Stimulated activated CD8-positive, alpha-beta memory T cell treated with anti-CD3 and anti-CD28 coated beads, Interleukin-7, amount 100 ng/mL, for 48 hours (primary cell): Measurements from ENCODE around the gene HDAC7.

Experiments
- DNase-seq, 2 donors: peaks; one replicate each; pipeline ENCODE4 v3.0.0-alpha.2; 2020; ENCODE audit warnings: low read depth in 1 of 2; ENCODE audit errors: extremely low read depth in 1 of 2

The HDAC7 gene

DNA sequence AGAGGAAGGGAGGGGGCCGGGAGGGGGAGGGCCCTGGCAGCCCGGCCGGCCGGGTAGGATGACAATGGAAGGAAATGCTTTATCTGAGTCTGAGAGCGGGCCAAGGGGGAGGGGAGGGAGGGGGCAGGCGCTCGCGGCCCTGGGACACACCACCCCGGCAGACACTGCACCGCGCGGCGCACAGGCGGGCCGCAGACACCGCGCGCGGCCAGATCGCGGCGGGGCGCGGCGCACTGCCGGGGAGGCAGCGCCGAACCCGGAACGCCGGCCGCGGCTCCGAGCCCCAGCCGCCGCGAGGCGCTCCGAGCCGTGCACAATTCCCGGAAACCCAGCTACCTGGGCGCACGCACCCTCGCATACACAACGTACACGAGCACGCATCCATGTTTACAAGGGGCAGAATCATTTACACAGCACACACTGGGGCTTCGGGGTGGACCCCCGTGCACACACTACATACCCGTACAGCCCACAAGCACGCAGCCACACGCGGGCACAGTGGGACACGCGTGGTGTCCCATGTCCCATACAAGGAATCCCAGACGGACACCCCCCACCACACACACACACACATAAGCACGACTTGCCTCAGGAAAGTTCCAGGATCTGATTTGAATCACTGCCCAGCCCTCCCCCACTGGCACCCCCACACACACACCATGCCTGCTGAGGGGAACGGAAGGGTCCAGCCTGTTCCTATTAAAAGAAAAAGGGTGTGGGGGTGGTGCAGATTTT lies at the start of gene HDAC7:
Gene HDAC7 (minus strand): TSS at position 8 of the 735 bp plus-strand sequence. CDS start 118 bp downstream, outside the sequence.
- no peak for DNase-seq

DNA sequence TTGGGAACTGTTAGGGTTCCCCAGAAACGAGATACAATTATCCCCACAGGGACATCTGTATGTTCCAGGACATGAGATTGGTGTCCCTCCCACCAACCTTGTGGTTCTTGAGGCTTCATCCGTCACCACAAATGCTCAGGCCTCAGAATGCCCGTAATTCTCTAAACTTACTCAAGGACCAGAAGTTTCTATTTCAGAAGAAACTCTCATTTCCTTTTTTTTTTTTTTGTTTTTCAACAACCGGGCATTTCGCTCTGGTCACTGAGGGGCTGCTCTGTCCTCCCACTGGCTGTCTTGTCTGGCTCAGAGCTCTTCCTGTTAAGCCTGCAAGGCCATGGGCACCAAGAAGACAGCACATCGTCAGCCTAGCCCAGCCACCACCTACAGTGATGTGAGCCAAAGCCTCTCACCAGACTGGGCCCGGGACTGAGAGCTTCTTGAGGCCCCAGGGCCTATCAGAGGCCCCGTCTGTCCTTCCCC lies 48.9 kb upstream of the HDAC7 start:
- no peak for DNase-seq

DNA sequence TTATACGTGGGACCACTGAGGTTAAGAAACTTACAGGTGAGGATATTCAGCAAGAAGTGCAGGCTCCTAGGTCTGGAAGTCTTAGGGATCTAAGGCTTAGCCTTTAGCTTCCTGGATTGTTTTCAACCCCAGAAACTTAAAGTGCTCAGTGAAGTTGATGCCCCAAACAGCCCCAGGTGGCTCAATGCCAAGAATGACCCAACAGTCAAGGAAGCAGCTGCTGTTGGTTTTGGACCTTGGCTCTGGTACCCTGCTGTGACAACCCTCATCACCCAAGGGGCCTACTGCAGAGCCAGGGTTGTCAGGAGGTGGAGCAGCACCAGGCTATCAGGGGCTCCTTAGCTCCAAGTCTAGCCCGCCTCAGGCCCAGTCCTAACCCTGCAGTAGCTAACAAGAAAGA lies 48.3 kb upstream of the HDAC7 start:
- DNase-seq: no peak

DNA sequence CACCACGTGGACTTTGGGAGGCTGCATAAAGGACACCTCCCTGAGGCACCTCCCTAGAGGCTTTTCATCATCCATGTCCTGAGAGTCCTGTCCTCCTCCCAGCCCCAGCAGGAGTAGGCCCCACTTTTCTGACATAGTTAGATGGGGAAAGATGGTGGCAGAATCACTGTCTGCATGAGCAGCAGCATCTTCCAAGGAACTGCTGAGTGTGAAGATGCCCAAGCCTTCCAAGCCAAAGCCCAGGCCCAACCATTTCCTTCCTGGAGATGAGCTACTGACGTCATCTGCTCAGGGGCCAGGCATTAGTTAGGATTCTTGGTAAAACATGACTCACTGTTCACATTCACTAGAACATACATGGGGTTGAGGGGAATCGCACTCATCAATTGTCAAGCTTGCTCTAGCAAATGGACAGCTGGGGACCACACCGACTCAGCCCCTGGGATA lies 47.8 kb upstream of the HDAC7 start:
- peak in 1 of 2 donors; percentile 75 for DNase-seq

DNA sequence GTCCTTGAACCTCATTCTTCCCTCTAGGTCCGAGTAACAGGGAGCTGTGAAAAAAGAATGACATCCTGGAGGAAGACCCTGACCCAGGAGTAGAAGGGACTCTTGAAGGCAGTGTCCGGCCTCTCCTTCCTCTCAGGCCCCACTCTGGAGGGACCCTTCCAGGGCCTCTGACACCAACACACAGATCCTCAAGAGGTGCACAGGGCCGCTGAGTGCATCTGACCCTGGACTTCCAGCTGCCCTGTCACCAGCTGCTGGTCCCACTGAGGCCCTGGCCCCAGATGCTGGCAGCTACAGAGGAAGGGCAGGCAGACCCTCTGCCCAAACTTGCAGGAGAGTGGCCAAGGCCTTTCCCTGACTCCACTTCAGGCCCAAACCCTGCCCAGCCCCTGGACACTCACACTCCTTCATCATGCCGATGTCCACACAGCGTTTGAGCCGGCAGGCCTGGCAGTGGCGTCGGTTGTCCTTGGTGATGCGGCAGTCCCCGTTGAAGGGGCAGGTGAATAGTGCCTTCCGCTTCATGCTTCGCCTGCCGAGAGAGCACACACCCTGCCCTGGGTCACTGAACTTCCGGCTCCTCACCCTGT lies 45.0 kb upstream of the HDAC7 start:
- DNase-seq: no peak

DNA sequence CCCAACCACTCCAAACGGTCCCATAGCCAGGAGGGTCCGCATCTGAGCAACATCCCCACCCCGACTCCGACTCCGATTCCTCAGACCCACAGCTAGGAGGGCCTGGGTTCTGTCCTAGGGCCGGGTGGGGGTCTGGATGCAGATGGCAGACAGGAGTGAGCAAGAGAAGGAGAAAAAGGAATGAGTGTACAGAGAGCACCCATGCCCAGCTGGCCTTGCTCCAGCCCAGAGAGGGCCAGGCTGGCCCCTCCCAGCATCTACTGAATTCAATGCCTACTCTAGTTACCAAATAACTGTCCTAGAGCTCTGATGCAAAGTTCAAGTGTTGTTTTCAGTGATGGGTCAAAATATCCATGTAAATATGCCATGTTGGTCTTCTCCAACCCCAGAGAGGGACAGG lies 44.3 kb upstream of the HDAC7 start:
- no peak for DNase-seq

DNA sequence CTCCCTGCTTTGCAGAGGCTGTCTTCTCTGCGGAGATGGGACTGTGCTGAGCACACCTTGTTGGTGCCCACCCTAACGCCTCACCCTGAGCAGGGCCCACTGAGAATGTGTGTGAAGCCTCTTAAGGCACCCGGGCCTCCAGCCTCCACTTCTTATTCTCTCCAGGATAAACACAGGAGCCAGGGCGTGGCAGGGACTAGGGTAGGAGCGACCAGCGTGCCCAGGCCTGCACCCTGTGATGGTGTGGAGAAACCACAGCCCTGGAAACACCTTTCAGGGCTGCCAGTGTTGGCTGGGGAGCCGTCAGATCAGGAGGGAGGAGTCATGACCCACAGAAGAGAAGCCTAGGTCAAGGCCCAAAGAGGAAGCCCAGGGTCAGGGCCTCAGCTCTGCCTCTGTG lies 43.8 kb upstream of the HDAC7 start:
- no peak for DNase-seq

DNA sequence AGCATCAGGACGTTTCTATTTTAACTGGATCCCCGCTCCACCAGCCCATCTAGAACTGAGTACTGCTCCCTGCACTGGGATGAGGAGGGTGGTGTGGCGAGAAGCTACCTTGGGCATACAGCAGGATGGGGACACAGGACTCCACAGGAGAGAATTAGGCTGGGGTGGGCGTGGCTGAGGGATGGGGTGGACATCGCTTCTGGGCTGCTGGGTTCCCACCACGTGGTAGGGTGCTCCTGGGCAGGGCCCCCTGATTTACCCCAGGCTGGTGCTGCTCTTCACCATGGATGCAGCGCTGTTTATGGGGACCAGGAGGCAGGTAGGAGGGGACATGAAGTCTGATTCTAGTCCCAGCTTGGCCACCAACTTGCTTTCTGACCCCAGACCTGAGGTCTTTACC lies 43.2 kb upstream of the HDAC7 start:
- no peak for DNase-seq

DNA sequence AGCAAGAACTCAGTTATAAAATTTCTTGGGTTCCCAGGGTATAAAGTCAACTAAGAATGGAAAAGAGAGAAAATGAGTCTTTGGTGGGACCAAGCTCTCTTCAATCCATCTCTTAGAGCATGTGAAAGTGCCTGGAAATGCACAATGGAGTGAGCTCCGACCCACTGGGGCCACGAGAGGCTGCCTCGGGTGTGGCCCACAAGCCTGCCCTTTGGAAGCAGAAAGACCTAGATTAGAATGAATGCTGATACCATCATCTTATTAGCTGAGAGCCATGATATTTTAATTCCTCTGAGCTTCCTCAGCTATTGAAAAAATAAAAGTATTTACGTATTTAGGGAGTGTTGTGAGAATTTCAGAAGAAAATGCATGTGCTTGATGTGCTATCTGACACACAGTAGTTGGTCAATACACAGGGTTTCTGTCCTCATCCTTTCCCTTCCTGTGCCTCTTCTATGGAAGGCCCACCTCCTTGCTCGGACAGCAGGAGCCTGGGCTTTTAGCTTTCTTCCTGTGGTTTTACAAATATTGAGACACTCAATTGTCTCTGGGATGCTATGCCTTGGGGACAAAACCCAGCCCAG lies 42.6 kb upstream of the HDAC7 start:
- no peak for DNase-seq

DNA sequence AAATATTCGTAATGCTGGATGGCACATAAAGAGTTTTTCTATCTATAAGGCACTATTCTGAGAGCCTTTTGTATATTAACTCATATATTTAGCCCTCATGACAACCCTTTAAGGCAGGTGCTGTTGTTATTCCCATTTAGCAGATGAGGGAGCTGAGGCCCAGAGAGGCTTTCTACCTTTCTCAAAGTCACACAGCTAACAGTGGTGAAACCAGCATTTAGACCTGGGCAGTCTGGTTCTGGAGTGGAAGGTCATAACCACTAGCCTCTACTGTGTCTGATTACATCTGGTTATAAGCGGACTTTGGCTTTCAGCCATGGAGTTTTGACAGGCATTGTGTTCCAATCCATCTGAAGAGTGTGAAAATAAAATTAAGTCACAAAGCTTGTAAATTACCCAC lies 41.2 kb upstream of the HDAC7 start:
- no peak for DNase-seq

DNA sequence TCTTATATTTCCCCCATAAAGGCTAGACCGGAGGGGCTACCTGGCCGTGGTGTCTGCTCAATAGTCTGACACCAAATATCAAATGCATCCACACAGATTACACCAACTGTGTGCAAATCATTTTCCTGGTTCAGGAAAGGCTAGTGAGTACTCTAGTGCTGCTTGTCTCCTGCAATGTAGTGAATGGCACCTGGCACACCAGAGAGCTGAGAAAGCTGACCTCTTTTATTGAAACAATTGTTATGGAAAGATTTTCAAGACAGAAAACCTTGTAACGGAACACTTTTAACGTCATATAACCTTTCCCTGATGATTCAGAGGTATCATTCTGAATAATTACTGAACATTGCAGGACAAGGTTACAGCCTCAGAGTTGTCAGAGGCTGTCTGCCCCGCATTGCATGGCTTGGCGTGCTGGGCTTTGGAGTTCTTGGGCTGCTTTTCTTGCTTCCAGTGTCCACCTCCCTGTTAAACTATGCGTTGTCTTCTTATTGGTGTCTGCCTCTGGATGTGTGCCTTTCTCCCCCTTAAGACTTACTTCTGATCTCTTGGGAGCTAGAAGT lies 40.7 kb upstream of the HDAC7 start:
- DNase-seq: no peak

DNA sequence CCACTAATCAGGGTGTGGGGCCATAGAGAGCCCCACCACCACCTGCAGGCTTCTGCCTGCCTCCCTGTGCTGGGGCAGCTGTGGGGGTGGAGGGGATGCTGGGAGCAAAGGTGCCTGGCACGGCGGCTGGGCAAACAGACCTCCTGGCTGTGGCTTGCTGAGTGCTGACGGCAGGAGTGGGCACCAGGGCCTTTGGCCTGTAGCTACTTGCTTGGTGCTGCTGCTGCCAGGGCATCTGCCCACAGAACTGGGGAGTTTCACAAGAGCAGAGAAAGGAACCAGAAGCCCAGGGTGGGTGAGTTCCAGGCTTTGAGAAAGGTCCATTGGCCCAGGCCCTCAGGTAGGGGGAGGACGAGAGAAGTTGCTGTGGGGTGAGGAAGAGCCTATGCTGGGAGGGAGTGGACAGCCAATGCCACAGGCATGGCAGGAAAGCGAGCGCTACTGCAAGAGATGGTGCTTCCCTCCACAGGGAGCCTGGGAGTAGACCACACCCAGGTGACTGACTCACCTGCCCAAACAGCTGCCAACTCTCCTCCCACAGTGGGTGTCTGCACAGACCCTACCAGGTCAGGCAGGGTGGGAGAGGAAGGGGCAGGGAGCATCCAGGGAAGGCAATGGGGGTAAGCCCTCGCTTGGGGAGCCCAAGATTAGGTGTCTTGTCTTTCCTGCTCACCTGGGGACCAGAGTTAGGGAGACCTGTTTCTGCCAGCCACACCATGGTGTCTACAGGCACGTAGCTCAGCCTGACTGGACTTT lies 39.0 kb upstream of the HDAC7 start:
- no peak for DNase-seq

DNA sequence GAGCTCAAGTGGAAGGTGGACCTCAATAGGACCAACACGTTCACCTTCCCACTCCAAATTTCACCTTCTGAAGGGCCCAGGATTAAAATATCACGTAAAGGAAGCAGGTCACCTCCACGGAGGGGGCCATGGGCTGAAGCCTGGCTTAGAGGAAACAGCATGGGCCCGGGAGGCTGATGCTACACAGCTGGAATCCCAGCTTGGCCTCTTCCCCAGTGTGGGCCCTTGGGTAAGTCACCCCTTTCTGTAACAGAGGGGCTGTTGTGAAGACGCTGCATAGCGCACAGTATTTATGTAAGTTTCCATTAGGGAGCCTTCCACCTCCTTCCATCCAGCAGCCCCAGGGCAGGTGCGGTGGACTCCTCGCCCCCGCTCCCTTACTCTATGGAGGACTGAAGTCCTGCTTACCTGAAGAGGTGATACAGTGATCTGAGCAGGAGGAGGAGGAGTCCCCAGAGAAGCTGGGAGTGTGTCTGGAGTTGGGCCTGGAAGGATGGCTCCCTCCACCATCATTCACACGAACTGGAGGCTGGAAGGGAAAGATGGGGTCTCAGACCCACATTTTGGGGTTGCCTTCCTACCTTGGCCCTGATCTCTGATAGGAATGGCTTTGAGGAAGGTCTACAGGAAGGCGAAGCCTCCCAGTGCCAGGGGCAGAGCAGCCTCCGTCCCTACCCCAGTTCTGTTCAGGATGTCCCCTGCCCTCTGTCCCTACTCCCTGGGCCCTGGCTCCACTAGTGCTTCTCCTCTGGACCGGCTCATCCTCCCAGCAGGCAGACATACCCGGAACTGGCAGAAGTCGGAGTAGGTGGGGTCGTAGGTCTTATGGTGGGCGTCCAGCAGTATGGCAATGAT lies 37.2 kb upstream of the HDAC7 start:
- no peak for DNase-seq

DNA sequence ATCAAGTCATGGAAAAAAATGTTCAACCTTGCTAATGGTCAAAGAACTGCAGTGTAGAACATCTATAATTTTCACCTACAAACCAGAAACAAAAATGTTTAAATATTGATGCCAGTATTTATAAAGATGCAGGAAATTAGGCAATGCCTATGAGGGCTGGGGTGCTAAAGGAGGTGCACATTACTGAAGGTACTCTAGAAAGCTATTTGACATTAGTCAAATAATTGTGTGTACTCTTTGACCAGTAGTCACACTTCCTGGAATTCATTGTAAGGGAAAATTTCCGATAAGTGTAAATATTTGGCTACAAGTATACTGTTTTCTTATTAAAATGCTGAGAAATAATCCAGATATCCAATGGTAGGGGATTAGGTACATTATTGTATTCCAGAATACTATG lies 36.4 kb upstream of the HDAC7 start:
- DNase-seq: no peak

DNA sequence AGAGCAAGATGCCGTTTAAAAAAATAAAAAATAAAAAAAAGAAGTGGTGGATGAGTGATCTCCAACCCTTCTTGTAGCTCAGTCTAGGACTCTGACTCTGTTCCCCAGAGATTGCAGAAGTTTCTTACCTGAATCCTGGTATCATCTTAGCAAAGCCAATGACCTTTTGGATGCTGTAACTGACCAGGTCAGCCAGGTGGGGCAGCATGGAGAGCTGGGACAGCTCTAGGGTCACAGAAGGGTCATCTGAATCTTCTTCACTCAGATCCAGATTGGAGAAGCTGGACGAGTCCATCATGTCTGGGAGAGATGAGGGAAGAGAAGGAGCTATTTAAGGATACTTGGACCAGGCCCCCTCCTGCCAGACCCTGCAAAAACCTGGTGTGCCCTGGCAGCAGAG lies 35.8 kb upstream of the HDAC7 start:
- no peak for DNase-seq

DNA sequence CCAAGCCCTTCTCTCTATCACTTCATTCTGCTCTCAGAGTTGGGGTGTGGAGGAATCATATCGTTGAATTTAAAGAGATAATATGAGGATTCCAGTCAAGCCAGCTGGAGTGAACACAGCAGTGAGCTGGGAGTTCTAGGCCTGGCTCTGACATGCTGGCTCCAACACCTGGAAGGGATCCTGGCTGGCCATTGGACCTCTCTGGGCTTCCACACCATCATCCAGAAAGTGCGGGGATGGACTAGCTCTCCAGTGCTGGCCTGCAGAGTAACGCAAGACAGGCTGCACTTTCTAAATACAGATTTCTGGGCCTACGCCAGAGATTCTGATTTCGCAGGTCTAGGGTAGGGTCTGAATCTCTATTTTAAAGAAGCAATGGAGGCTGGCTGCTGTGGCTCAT lies 34.8 kb upstream of the HDAC7 start:
- no peak for DNase-seq

DNA sequence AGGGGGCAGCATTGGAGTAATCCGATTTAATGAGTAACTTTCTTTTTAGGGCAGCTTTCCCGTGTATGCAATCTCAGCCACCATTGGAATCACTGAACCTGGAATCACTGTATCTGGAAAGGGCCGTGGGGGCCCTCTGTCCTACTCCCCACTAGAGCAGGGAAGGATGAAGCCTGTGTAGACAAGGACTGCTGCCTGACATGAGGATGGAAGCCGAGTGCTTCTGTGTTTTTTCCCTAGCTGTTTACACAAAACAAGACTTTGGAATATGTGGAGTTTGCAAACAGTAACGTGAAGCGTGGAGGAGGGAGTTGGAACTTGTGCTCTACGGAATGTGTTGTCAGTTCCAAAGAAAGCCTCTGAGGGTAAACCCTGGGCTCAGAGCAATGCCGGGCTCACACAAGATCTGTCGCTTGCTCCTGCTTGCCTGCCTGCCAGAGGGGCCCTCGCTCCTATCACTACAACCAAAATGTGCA lies 32.4 kb upstream of the HDAC7 start:
- DNase-seq: no peak

DNA sequence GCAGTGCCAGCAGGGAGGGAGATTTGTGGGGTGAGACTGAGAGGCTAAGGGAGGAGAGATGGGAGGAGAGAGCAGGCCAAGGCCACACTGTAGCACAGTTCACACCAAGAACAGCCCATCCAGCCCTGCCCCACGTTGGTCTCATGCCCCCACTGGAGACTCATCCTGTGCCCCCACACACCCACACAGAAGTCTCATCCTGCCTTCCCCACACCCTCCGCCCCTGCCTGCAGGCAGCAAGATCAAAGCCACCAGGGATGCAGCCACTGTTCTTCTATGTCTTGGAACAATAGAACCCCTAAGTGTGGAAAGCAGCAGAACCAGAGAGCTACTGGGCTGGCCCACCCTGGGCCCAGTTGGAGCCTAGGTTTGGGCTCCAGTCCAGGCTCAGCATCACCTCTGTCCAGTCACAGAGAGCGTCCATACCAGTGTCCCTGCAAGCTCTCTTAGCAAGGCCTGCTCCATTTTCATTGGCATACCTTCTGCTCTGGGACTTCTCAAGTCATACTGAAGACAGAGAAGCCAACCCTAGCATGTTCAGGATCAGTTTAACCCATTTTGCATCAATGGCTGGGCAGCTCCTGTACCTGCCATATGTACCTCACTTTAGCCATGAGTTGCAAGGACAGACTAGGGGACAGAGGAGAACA lies 31.7 kb upstream of the HDAC7 start:
- no peak for DNase-seq
